HG03571 (cell line): ENCODE data around the gene AHCY.
"Not testable (repeated sequence)": the region's sequence is repeated elsewhere in the genome, so short reads cannot be mapped to it uniquely, and the experiment has no call there.

ENCODE experiments used
- ATAC-seq: cut with Tn5 transposase; IDR thresholded peaks from one replicate; pipeline ENCODE4 v1.9.1; 2021; ENCODE audit not compliant: unreplicated experiment

Gene AHCY

DNA sequence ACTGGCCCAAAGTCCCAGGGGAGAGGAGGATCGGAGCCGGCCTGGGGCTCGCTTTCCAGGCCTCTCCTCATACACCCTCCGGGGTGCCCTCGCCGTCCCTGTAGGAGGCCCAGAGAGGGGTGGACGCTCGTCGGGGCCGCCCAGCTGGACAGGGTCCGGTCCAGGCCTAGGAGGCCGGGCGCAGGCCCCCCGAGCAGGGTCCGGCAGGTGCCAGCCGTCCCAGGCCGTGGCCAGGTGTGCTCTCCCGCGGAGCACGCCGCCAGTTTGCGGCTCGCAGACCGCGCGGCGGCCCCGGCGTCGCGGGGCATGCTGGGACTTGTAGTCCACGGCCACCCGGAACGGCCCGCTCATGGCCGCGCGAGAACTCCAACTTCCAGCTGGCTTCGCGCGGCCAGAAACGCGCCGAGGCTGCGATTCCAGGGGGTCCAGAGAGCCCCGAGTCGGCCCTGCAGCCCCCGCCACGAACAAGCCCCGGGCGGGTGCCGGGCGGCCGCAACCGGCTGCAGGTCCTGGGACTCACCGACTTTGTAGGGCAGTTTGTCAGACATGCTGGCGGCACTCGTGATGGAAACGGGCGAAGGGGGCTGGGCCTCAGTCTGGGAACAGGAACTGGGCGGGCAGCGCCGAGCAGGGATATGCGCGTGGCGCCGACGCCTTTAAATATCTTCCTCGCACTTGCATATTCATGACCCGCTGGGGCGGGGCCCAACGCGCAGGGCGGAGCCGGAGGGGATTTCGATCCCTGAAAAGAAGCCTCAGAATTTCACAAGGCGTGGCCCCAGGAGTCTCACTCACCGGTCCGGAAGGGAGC, at the start of gene AHCY:
TSS of gene AHCY (minus strand) at position 633 of the 811 bp plus-strand sequence. CDS start at position 548, 85 bp downstream.
- ATAC-seq = peak; percentile 84

DNA sequence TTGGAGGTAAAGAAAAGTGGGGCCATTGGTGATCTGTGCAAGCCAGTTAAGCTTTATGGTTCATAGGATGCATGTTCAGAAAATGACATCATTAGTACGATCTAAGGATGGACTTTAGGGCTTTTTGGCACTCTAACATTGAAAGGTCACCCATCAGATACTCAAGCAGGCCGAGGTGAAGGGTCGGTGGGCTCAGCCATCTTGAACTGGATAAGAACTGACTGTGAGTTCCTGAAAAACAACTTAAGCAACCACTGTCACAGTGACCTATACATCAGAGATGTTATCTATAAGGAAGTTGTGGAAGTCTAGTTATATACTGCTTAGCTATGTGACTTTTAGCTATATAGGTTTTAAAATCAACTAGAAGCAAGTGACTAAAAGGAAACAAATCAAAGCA, 46.9 kb upstream of the AHCY start:
- ATAC-seq = no peak

DNA sequence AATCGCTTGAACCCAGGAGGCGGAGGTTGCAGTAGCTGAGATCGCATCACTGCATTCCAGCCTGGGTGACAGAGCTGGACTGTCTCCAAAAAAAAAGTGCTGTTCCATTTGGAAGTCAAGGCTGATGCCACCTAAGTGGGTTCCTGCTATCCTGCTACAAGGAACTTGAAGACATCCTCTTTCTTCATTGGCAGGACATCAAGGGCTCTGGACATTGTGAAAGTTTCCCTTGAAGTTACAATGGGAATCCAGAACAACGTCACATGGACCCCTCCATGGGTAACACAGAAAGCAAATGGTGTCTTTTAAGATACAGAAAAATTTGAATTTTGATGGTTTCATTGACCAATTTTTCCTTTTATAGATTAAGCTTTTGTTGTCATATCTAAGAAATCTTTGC, 44.4 kb upstream of the AHCY start:
- no peak for ATAC-seq

DNA sequence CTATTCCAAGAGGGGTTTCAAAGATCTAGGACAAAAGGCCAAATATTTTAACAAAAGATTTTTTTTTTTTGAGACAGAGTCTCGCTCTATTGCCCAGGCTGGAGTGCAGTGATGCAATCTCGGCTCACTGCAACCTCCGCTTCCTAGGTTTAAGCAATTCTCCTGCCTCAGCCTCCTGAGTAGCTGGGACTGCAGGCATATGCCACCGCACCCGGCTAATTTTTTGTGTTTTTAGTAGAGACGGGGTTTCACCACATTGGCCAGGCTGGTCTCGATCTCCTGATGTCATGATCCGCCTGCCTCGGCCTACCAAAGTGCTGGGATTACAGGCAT, 43.3 kb upstream of the AHCY start:
- not testable (repeated sequence) for ATAC-seq

DNA sequence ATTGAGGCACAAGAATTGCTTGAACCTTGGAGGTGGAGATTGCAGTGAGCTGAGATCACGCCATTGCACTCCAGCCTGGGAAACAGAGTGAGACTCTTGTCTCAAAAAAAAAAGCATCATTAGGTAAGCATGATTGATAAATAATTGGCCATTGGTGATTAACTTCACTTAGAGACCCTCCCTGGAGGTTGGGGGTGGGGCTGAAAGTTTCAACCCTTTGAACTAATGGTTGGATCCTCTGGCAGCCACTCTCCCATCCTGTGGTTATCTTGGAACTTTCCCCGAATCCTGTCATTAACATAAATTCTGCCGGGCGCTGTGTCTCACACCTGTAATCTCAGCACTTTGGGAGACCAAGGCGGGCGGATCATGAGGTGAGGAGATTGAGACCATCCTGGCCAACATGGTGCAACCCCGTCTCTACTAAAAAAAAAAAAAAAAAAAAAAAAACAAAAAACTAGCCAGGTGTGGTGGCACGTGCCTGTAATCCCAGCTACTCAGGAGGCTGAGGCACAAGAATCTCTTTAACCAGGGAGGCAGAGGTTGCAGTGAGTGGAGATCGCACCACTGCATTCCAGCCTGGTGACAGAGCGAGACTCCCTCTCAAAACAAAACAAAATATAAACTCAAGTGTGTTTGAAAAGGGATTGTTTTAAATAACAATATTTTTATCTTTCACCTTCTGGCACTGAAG, 42.8 kb upstream of the AHCY start:
- ATAC-seq = not testable (repeated sequence)

DNA sequence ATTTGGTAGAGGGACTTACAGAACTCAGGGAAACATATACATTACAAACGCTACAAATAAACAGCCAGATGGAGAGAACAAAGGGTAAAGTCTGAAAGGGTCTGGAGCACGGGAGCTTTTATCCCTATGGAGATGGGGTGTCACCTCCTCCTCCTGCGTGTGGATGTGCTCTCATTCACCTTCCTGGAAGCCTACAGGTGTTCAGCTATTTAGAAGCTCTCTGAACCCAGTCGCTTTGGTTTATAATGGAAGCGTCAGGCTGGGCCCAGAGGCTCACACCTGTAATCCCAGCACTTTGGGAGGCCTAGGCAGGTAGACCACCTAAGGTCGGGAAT, 42.2 kb upstream of the AHCY start:
- no peak for ATAC-seq

DNA sequence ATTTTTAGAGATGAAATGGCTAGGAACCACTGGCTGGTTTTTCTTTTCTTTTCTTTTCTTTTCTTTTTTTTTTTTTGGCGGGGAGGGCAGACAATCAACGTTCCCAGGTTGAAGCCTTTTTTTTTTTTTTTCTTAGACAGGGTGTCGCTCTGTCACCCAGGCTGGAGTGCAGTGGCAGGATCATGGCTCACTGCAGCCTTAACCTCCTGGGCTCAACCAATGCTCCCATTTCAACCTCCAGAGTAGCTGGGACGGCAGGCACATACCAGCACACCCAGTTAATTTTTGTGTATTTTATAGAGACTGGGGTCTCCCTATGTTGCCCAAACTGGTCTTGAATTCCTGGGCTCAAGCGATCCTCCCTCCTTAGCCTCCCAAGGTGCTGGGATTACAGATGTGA, 41.1 kb upstream of the AHCY start:
- no peak for ATAC-seq

DNA sequence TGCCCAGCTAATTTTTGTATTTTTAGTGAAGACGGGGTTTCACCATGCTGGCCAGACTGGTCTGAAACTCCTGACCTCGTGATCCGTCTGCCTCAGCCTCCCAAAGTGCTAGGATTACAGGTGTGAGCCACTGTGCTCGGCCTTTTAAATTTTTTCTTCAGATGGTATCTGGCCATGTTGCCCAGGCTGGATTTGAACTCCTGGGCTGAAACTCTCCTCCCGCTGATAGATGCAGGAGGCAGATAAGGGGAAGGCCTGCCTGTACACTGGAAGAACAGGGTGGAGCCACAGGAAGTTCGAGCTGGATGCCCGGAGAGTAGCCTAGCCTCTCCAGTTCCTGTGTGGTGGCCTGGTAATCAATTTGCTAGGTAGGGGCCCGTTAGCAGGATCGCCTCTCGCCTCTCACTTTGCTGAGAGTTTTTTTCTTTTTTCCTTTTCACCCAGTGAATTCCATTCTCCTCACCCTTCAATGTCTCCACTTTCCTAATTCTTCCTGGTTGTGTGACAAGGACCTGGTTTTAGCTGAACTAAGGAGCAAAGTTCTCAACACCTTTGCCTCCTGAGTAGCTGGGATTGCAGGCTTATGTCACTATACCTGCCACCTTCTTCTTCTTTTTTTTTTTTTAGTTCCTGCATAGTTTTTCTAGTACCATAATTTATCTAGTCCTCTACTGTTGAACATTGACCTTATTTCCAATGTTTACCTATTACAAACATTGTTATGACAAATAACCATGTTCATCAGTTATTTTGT, 40.5 kb upstream of the AHCY start:
- no peak for ATAC-seq

DNA sequence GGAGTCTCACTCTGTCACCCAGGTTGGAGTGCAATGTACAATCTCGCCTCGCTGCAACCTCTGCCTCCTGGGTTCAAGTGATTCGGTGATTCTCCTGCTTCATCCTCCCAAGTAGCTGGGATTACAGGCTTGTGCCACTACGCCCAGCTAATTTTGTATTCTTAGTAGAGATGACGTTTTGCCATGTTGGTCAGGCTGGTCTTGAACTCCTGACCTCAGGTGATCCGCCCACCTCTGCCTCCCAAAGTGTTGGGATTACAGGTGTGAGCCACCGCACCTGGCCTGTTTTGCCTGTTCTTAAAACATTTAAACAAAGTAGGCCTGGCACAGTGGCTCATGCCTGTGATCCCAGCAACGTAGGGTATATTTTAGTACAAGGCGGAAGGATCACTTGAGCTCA, 38.0 kb upstream of the AHCY start:
- not testable (repeated sequence) for ATAC-seq

DNA sequence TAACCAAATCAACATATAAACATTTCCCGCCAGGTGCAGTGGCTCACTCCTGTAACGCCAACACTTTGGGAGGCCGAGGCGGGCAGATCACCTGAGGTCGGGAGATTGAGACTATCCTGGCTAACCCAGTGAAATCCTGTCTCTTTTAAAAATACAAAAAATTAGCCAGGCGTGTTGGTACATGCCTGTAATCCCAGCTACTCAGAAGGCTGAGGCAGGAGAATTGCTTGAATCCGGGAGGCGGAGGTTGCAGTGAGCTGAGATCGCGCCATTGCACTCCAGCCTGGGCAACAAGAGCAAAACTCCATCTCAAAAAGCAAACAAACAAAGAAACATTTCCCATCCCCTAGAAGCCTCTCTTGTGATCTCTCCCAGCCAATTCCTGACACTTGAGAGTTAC, 37.6 kb upstream of the AHCY start:
- not testable (repeated sequence) for ATAC-seq

DNA sequence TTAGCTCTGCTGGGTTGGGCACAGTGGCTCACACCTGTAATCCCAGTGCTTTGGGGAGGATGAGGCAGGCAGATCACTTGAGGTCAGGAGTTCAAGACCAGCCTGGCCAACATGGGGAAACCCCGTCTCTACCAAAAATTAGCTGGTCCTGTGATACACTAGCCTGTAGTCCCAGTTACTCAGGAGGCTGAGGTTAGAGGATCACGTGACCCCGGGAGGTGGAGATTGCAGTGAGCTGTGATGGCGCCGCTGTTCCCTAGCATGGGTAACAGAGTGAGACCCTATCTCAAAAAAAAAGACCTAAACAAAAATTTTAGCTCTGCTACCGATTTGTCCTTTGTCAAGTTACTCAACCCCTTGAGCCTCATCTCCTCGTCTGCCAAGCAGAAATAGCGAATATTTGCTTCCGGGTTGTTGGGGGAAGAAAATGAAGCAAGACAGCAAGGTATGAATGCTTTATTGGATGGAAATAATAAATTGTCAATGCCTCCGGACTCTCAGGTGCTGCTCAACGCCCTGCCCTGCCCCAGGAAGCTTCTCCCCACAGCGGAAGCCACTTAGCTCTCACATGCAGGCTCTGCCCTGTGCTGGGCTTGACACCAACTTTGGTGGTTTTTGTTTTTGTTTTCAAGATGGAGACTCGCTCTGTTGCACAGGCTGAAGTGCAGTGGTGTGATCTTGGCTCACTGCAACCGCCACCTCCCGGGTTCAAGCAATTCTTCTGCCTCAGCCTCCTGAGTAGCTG, 35.0 kb upstream of the AHCY start:
- no peak for ATAC-seq

DNA sequence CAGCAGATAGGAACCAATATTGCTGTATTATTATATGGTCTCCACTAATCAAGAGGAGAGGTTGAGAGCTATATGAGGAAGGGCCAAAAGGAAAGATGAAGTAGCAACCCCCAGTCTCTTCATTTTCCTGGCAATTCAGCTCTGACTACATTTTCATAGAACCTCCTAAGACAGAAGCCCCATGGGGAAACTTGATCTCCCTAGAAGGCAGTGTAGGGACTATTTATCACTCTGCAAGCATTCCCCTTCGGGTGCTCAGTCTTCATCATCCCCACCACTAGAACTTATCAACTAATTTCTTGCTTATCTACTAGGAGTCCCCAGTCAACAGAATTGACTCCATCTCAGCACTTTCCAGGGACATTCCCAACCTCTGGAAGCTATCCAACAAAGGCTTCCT, 34.4 kb upstream of the AHCY start:
- no peak for ATAC-seq

DNA sequence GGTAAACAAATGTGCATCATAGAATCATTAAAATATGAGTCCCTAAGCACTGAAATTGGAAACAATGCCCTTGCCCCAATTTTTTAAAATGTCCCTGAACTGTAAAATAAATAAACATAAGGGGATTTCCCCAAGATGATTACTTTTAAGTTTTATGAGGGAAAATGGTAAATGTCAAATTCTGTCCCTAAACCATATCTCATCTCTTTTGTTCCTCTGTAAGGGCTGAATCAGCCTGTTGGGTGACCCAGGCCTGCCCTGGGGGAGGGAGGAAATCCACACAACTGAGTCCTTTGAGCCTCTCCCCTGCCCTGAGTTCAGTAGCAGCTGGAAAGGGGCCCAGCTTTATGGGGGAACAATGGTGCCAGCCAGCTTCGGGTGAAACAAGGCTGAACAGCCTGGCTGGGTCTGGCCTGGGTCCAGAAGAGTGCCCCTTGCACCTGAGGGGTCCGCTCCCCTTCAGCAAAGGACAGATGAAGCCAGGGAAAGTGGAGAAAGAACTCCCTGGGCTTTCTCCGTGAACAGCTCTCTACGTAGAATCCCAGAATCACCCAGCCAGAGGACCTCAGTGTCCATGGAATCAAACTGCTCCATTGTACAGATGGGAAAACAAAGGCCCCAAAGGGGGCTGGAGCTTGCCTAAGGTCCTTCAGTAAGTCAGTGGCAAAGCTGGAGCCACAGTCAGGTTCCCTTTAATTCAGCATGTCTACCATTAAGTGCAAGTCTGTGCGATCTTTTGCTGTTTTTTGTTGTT, 31.7 kb upstream of the AHCY start:
- no peak for ATAC-seq

DNA sequence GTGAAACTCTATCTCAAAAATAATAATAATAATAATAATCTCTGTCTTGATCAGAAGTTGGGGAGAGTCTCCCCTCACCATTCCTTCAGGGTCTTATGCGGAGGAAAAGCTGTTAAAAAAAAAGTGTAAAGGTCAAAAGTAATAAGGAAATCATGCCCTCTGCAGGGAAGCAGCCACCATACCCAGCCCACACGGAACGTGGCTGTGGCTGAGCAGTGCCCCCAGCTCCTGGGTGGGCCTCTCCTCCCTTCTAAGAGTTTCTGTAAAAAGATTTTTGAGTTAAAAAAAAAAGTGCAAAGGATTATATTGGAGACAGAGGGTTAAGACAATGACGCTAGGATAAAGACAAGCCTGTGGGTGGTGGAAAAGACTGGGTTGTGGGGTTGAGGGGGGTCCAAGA, 30.6 kb upstream of the AHCY start:
- no peak for ATAC-seq

DNA sequence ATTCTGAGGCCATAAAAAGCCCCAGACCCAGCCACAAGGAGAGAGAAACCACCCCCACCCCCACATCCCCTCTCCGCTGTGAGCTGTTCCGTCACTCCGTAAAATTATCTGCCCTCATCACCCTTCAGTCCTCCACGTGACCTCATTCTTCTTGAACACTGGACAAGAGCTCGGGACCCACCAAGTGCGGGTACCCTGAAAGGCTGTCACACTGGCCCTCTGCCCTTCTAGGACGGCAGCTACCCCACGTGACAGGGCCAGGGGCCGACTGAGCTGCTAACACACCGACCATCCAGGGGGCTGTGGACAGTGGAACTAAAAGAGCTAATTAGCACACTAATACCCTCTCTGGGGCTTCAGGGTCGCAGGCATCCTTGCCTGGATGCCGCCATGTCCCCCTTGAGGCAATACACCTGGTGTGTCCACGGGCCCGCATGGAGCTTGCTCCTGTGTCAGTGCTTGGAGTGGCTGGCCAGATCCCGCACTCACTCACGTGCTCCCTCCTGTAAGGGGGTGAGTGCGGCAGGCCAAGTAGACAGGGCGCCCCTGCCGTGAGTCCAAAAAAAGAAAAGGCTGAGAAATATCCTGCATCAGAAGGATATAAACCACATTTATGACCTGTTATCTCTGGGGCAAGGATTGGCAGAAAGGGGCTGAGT, 29.2 kb upstream of the AHCY start:
- ATAC-seq = no peak

DNA sequence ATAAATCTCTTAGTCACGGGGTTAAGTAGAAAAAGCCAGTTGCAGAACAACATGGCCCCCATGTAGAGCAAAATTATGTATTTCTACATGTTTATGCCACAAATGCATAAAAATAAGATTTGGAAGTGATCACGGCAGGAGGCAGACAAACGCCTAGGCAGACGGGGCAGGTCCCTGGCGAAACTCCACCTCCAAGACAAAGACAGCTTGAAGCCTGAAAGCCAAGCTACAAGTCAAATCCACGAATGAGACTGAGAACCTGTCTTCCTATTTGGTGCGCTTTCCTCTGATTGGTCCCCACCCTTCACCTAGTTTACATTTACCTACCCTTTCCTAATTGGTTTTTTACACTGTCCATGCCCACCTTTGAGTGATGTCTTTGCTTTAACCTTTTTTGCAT, 28.7 kb upstream of the AHCY start:
- ATAC-seq = no peak

DNA sequence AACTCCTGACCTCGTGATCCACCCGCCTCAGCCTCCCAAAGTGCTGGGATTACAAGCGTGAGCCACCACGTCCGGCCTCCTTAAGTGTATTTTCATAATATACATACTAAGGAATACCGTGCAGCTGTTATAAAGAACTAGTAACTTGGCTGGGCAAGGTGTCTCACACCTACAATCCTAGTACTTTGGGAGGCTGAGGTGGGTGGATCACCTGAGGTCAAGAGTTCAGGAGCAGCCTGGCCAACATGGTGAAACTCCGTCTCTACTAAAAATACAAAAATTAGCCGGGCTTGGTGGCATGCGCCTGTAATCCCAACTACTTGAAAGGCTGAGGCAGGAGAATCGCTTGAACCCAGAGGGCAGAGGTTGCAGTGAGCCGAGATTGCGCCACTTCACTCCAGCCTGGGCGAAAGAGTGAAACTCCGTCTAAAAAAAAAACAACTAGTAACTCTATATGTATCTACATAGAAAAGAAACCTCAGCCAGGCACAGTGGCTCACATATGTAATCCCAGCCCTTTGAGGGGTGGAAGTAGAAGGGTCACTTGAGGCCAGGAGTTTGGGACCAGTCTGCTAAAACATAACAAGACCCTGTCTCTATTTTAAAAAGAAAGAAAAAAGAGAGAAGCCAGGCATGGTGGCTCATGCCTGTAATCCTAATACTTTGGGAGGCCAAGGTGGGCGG, 27.8 kb upstream of the AHCY start:
- ATAC-seq = not testable (repeated sequence)

DNA sequence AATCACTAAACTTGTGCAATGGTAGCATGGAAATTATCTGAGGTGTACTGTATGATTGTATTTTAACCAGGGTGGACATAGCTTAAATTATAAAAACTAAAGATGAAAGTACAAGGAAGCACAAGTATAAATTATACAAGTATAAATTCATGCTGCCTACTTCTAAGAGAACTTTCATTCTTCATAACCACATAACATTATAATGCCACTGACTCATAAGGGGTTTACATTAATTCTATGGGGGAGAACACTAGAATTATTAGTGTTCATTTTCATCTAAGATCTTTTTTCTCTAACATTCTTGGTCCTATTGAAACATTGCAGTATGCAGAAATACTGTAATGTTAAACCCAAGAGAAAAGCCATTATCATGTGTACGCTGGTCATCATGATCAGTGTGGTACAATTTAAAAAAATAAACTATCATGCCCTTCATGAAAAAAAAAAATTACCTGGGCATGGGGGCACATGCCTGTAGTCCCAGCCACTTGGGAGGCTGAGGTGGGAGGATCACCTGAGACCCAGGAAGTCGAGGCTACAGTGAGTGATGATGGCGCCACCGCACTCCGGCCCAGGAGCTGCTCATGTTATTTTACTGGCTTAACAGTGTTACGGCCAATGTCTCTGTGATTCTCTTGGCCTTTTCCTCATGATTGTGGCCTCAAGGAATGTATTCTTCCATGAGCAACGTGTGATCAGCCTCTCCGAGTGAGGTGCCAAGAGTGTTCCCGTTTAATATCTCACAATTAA, 25.9 kb upstream of the AHCY start:
- no peak for ATAC-seq

DNA sequence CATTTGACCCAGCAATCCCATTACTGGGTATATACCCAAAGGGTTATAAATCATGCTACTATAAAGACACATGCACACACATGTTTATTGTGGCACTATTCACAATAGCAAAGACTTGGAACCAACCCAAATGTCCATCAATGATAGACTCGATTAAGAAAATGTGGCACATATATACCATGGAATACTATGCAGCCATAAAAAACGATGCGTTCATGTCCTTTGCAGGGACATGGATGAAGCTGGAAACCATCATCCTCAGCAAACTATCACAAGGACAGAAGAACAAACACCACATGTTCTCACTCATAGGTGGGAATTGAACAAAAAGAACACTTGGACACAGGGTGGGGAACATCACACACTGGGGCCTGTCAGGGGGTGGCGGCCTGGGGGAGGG, 25.1 kb upstream of the AHCY start:
- ATAC-seq = not testable (repeated sequence)
